Stimulated activated effector memory CD8-positive, alpha-beta T cell treated with anti-CD3 and anti-CD28 coated beads, Interleukin-12 subunit alpha, Interleukin-12 subunit beta, amount 100 ng/mL, for 72 hours (primary cell): ENCODE measurements around the gene PRELID1.

Experiments
- ATAC-seq: fragments of 150-1000 bp; cut with Tn5 transposase; 2 replicates; pipeline ENCODE4 v1.10.0; 2021
- DNase-seq, 2 donors: peaks; one replicate each; pipeline ENCODE4 v3.0.0; 2021 to 2022; ENCODE audit warnings: low spot score in 2 of 2
- H3K27ac Mint-ChIP-seq: one replicate; pipeline ENCODE4 v1.8.0; 2022; ENCODE audit warnings: mild to moderate bottlenecking, mixed read lengths
- H3K36me3 Mint-ChIP-seq: one replicate; pipeline ENCODE4 v1.8.0; 2022; ENCODE audit warnings: mild to moderate bottlenecking, mixed read lengths
- H3K4me1 Mint-ChIP-seq: one replicate; pipeline ENCODE4 v1.8.0; 2022; ENCODE audit warnings: mixed read lengths
- H3K4me3 Mint-ChIP-seq: one replicate; pipeline ENCODE4 v1.8.0; 2022; ENCODE audit warnings: mild to moderate bottlenecking, mixed read lengths
- H3K9me3 Mint-ChIP-seq: one replicate; pipeline ENCODE4 v1.8.0; 2022; ENCODE audit warnings: mixed read lengths

The PRELID1 gene

DNA sequence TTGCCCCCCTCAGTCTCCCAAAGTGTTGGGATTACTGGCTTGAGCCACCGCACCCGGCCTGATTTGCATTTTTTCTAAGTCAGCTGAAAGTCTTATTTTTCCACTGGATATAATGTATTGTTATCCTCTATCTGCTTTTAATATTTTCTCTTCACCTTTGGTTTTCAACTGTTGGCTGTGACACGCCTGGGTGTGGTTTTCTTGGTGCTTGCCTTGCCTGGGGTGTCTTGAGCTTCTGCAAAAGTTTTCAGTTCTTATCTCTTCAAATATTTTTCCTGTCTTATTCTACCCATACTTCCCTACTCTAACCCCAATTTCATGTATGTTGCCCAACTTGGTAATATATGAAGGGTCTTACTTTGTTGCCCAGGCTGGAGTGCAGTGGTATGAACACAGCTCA lies 12.4 kb downstream of the PRELID1 start:
- H3K27ac Mint-ChIP-seq = no peak overlapping the region
- H3K36me3 Mint-ChIP-seq = peaks cover 17% of the 10 kb centered on the region
- H3K9me3 Mint-ChIP-seq = no peaks in the 10 kb centered on the region
- H3K4me1 Mint-ChIP-seq = peaks cover 39% of the 10 kb centered on the region
- DNase-seq = no peak
- no peak overlapping the region for H3K4me3 Mint-ChIP-seq
- no peak for ATAC-seq

DNA sequence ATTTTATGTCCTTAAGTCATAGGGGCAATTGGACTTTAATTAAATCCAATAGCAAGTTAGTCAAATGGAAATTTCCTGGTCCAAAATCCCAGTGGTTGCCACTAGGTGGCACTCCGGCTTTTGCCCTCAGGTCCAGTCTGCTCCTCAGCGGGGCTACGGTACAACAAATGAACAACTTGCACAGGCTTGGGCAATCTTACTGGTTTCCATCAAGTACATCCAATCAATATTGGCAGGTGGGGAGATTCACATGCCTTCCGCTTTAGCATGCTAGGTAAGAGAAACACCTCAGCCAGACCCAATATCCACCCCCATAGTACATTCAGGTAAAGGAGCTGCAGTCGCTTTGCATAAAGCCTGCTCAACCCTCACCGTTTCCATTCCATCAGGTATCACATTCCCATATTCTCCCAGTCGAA lies 14.4 kb downstream of the PRELID1 start:
- H3K27ac Mint-ChIP-seq = no peak overlapping the region
- H3K36me3 Mint-ChIP-seq = peaks cover 19% of the 10 kb centered on the region
- H3K9me3 Mint-ChIP-seq = no peaks in the 10 kb centered on the region
- DNase-seq = peak; percentile 69 to 87
- H3K4me1 Mint-ChIP-seq = peaks cover 20% of the 10 kb centered on the region
- ATAC-seq = peak; percentile 75
- H3K4me3 Mint-ChIP-seq = no peak overlapping the region

DNA sequence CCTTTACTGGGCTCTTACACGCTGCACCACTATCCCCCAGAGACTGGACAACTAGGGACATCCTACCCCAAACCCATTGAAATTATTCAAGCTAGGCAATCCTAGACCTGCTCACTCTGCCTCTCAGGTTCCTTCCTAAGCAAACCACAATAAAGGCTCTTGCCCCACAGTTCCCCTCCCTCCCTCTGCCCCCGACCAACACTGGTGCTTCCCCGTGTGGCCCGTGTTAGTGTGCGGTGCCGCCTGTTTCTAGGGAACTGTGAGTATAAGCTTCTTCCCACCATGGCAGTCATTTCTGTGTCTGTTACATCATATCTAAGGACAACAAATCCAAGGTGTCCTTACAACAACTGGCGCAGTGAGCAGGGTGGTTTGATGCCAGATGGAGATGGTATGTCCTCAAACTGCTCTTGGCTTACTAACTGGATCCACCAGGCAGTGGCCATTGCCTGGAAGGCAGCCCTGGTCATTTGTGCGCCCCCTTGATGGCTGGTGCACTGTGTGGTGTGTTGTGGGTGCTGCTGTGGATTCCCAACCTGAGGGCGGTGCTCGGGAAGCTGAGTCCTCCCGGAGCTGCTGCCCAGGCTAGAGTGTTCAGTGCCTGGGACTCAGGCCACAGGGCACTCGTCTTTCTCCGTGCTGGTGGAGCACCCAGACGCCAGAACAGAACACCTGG lies 16.5 kb downstream of the PRELID1 start:
- DNase-seq (no peak), ATAC-seq (no peak)
- no peak overlapping the region for H3K27ac Mint-ChIP-seq
- peaks cover 28% of the 10 kb centered on the region for H3K36me3 Mint-ChIP-seq
- H3K4me1 Mint-ChIP-seq = peaks cover 12% of the 10 kb centered on the region
- no peak overlapping the region for H3K4me3 Mint-ChIP-seq
- H3K9me3 Mint-ChIP-seq = no peaks in the 10 kb centered on the region

DNA sequence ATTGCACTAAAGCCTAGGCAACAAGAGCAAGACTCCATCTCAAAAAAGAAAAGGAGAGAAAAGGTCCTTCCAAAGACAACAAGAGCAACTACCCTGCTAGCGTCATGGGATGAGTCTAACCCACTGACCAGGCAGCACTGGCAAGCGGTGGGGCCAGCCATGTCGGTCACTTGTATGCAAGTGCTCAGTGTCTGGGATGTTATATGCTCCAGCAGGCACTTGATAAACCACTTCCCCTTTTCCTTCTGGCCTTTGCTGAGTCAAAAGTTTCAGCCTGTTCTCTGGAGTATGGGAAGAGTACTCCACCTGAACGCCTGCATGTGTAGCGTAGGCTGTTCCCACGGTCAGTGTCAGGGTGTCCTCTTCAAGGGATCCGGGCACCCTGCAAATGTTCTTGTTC lies 17.3 kb downstream of the PRELID1 start:
- H3K9me3 Mint-ChIP-seq = no peaks in the 10 kb centered on the region
- ATAC-seq (no peak), DNase-seq (no peak)
- no peak overlapping the region for H3K4me3 Mint-ChIP-seq
- H3K4me1 Mint-ChIP-seq = peaks cover 12% of the 10 kb centered on the region
- no peak overlapping the region for H3K27ac Mint-ChIP-seq
- peaks cover 26% of the 10 kb centered on the region for H3K36me3 Mint-ChIP-seq

DNA sequence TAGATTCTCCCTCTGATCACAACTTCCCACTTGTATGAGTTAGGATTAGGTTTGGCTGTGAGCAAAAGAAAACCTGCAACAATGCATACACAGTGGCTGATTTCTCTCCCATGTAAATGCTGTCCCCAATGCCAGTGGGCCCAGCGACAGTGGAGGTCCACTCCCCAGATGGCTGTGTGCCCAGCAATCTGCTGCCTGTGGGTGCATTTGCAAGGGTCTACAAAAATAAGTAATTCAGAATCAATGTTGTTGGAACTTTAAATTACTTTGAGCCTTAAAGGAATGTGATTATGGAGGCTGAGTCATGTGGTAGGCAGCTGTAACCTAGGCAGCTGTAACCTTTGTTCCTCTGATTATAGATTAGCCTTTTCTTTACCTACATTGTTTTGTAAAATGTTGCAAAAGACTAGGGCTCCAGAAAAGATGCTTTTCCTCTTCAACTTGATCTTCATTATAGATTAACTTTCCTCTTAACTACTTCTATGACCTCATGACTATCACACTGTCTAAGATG lies 22.3 kb downstream of the PRELID1 start:
- H3K9me3 Mint-ChIP-seq = no peaks in the 10 kb centered on the region
- no peak overlapping the region for H3K4me3 Mint-ChIP-seq
- peaks cover 52% of the 10 kb centered on the region for H3K36me3 Mint-ChIP-seq
- ATAC-seq = no peak
- H3K27ac Mint-ChIP-seq = no peak overlapping the region
- H3K4me1 Mint-ChIP-seq = peaks cover 27% of the 10 kb centered on the region
- DNase-seq = no peak

DNA sequence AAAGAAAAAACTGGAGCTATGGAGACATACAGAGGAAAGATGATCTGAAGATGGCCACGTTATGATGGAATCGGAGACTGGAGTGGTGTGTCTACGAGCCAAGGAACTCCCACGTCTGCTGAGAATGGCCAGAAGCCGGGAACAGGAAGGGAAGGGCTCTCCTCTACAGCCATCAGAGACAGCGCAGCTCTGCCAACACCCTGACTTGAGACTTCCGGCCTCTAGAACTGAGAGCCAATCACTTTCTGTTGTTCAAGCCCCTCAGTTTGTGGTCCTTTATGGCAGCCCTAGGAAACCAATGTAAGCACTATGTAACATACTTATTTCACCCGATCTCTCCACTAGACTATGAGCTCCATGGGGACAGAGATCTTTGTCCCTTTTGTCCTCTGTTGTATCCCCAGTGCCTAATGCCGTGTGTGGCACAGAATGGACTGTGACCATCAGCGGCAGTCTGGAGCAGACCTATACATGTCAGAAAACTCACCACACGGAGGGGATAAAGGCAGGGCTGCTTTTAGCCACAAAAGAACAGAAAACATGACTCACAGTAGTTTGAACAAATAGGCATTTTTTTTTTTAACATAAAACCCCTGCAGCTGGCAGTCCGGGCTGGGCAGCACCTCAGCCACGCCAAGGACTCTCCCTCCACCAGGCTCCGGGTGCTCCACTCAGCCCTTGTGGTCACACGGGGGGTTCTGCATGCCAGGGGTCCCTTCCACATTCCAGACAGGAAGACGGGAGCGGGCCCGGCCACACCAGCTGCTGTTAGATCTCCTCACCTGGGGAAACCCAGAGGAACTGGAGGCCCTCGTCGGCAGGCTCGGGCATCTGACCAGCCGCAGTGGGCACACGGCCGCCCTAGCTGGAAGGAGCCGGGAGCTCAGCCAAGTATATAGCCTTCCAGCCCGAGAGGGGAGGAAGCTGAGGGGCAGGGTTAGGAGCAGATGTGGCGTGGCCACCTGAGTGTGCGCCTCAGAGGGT lies 24.2 kb downstream of the PRELID1 start:
- H3K27ac Mint-ChIP-seq = peak overlapping the region; percentile 80
- peaks cover 38% of the 10 kb centered on the region for H3K4me1 Mint-ChIP-seq
- peak overlapping the region; percentile 47 for H3K4me3 Mint-ChIP-seq
- peaks cover 68% of the 10 kb centered on the region for H3K36me3 Mint-ChIP-seq
- ATAC-seq (peak; percentile 90), DNase-seq (no peak)
- H3K9me3 Mint-ChIP-seq = no peaks in the 10 kb centered on the region

DNA sequence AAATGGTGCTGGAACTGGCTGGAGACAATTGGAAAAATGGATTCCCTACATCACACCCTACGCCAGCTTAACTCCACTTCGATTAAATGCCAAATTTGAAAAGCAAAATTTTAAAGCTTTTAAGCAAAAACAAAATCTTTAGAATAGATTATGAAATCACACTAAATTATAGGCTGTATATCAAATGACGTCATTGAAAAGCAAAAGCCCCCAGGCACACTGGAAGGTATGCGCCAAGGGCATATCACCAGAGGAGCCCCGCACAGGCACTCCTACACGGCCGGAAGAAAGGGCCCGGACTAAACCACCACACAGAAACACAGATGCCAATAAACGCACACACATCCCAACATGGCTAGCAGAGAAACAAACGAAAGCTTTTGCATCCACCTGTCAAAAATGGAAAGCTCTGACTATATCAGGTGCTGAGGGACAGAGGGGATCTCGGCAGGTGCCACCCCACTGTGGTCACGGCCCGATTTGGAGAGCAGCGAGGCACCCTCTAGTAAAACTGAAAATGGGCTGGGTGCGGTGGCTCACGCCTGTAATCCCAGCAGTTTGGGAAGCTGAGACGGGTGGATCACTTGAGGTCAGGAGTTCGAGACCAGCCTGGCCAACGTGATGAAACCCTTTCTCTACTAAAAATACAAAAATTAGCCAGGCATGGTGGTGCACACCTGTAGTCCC lies 25.1 kb downstream of the PRELID1 start:
- H3K4me3 Mint-ChIP-seq = peak overlapping the region; percentile 47
- ATAC-seq (no peak), DNase-seq (no peak)
- peaks cover 68% of the 10 kb centered on the region for H3K36me3 Mint-ChIP-seq
- H3K4me1 Mint-ChIP-seq = peaks cover 43% of the 10 kb centered on the region
- no peaks in the 10 kb centered on the region for H3K9me3 Mint-ChIP-seq
- H3K27ac Mint-ChIP-seq = no peak overlapping the region

DNA sequence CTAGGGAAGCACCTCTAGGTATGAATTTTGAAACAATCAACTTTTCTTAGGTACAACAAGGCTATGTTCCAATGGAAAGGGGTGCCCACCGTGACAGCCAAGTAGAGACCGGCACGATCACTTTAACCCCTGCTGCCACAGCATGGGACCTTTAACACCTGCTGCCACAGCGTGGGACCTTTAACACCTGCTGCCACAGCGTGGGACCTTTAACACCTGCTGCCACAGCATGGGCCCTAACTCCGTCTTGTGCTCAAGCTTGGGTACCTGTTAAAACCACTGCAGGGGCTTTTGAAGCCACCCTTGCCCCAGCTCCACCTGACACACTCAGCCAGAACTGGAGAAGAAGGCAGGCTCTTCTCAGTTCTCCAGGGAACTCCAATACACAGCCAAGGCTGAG lies 26.3 kb downstream of the PRELID1 start:
- no peak overlapping the region for H3K27ac Mint-ChIP-seq
- no peak overlapping the region for H3K4me3 Mint-ChIP-seq
- H3K36me3 Mint-ChIP-seq = peaks cover 77% of the 10 kb centered on the region
- ATAC-seq (no peak), DNase-seq (no peak)
- no peaks in the 10 kb centered on the region for H3K9me3 Mint-ChIP-seq
- H3K4me1 Mint-ChIP-seq = peaks cover 49% of the 10 kb centered on the region

DNA sequence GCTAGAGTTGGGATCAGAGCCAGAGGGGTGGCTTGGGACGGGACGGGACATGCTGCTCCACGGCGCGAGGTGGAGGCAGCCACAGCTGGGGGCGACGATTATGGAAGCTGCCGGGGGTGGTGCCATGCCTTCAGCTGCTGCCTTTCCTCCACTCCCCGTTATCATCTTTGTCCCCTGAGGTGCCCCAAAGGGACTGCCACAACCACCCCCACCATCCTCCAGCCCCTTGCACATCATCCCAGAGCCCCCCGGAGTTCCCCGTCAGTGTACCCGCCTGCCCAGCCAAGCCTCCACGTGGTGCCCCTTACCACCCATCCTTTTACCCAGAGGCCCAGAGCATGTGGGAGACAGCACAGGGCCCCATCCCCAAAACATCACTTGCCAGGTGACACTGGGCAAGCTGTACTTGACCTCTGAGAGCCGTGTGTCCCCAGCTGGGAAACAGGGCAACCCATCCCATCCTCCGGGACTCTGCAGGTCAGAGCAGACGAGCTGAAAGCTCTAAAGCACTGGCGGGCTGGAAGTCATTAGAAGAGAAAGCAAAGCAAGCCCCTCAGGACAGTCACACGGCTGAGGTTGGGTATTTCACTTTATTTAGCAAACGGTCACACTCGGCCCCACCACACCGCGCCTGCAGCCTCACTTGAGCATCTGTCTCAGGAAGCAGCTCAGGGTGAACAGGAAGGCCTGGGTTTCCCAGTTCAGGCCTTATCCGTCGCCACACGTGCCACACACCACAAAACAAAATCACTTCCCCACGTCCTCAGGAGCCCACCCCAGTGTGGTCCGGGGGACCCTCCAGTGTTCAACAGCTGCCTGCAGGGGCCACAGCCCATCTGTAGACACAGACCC lies 27.6 kb downstream of the PRELID1 start:
- ATAC-seq (no peak), DNase-seq (no peak)
- Mint-ChIP-seq H3K36me3 (peaks cover 89% of the 10 kb centered on the region), H3K27ac (peak overlapping the region; percentile 74), H3K4me3 (no peak overlapping the region), H3K4me1 (peaks cover 56% of the 10 kb centered on the region), H3K9me3 (no peaks in the 10 kb centered on the region)

DNA sequence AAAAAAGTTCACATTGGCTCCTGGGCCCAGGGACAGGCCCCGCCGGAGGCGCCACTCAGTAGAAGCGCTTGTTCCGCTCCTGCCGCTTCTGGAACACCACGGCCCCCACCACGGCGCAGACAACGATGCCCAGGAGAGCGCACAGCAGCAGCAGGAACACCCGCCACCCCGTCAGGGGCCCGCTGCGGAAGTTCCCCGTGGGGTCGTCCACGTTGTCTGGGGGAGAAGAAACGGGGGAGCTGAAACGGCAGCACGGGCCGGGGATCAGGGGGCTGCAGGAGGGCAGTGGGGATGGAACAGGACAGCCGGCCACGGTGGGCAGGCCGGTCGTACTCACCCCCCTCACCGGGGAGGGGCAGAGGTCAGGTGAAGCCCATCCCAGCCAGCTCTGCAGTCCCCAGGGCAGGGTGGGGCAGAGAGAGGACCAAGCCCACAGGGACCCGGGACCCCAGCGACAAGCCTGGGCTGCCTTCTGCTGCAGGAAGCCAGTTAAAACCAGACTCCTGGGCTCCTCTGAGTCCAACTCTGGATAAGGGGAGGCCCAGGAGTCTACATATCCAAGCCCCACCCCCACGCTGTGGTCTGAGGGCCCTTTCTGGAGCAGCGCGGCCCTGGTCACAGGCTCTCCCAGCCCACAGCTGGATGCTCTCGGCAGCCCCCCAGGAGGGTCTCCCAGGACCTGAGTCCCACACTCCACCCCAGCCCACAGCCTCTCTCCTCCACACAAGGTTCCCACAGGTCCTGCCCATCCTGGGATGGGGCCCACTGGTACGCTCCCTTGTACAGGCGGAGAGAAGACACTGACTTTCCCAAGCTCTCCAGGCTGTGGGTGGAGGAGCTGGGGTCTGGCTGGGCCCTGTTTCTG lies 28.7 kb downstream of the PRELID1 start:
- Mint-ChIP-seq H3K27ac (peak overlapping the region; percentile 82), H3K36me3 (peaks cover 87% of the 10 kb centered on the region), H3K4me3 (no peak overlapping the region), H3K9me3 (no peaks in the 10 kb centered on the region), H3K4me1 (peaks cover 59% of the 10 kb centered on the region)
- DNase-seq (no peak), ATAC-seq (no peak)

DNA sequence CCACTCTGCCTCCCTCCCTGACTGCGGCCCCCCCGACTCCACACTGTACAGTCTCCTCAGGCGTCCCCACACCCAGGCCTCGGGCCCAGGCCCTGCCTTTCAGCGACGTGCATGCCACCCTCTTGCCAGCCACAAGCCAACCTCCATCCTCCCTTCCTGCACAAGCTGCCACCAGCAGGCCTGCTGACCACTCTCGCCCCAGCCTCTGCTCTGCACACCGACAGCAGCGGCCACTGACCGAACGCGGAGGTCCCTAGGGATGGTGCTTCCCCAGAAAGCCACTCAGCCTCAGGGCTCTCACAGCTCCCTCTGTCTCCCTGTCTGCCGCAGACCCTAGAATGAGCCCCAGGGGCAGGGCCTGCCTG lies 29.3 kb downstream of the PRELID1 start:
- Mint-ChIP-seq H3K4me1 (peaks cover 53% of the 10 kb centered on the region), H3K4me3 (no peak overlapping the region), H3K36me3 (peaks cover 87% of the 10 kb centered on the region), H3K27ac (peak overlapping the region; percentile 82), H3K9me3 (no peaks in the 10 kb centered on the region)
- ATAC-seq (no peak), DNase-seq (no peak)

DNA sequence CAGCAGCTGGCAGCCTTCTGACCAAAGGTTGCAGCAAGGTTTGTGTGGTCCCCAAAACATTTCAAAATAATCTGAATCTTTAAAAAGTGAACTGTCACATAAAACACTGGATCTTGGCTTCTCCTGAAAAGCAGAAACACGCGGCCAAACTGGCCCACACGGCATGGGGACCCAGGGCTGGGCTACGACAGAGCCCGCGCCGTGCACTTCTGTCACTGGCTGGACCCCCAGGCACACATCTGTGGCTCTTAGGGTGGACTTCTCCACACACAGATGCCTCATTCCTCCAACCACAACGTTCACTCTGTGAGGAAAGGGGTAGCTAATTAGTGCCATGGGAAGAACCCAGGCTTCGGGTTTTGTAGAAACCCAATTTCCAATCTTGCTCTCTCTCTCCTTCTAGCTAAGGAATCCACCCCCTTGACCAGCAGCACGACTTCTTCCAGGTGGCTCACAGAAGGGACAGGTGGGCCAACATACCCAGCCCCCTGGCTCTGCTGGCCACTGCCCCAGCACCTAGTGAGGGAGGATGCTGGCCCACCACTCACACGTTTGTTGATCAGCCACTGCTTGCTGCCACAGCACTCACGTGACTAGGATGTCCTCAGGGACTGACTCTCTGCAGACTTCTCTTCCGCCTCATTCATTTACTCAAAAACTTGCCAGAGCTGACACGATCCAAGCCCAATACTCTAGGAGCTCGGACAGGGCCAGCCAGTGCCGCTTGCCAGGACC lies 30.0 kb downstream of the PRELID1 start:
- Mint-ChIP-seq H3K27ac (peak overlapping the region; percentile 82), H3K4me3 (no peak overlapping the region), H3K4me1 (peaks cover 47% of the 10 kb centered on the region), H3K9me3 (no peaks in the 10 kb centered on the region), H3K36me3 (peaks cover 83% of the 10 kb centered on the region)
- ATAC-seq (no peak), DNase-seq (no peak)

DNA sequence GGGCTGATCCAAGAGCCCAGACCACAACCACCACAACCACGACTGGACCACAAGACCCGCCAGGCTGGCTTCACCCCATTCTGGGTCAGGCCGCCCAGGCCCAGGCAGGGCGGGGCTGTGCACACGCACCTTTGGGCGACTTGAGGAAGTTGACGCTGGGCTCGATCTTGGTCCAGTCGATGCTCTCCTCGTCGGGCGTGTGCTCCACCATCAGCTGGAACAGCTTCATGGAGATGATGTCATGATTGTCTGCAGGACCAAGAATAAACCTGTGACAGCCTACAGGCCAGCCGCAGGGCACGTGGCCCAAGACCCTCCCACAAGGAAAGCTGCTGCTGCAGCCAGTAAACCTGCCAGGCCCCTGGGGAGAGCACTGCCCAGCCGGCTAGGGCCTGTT lies 30.6 kb downstream of the PRELID1 start:
- Mint-ChIP-seq H3K4me3 (no peak overlapping the region), H3K4me1 (peaks cover 50% of the 10 kb centered on the region), H3K9me3 (no peaks in the 10 kb centered on the region), H3K36me3 (peaks cover 83% of the 10 kb centered on the region), H3K27ac (peak overlapping the region; percentile 82)
- DNase-seq = no peak
- no peak for ATAC-seq
